CD4-positive, alpha-beta memory T cell (primary cell): Measurements from ENCODE around the gene HLA-DRA. TPM values are rescaled to one million over a fixed set of nuclear protein-coding genes. Genes with fewer than 3 reads are reported as not detected.

Experiments
- CTCF ChIA-PET: fragments of 350-600 bp; sonication (Branson Sonifier 250); formaldehyde crosslinking; loops from one replicate; lab custom pipeline; 2021; ENCODE audit warnings: inconsistent platforms; ENCODE audit not compliant: partially characterized antibody; lab: Charles Lee
- POLR2A ChIA-PET: fragments of 350-600 bp; sonication (Branson Sonifier 250); formaldehyde crosslinking; loops from one replicate; lab custom pipeline; 2021; ENCODE audit not compliant: partially characterized antibody; lab: Charles Lee
- DNase-seq, 5 donors: peaks; one replicate each; pipeline versions ENCODE4 v3.0.0 to v3.0.0-alpha.2; 2020 to 2022; ENCODE audit warnings: mixed read lengths in 1 of 5
- H3K27ac ChIP-seq: one replicate; pipeline ENCODE4 v1.7.0; 2013; ENCODE audit warnings: low read depth, low read length
- H3K27me3 ChIP-seq: 2 replicates; pipeline ENCODE4 v1.7.0; 2013; ENCODE audit warnings: mild to moderate bottlenecking, low read length, moderate library complexity; ENCODE audit not compliant: insufficient read depth
- H3K36me3 ChIP-seq: 2 replicates; pipeline ENCODE4 v1.7.0; 2013; ENCODE audit warnings: mild to moderate bottlenecking, low read length, moderate library complexity; ENCODE audit not compliant: insufficient read depth
- H3K4me1 ChIP-seq: 2 replicates; pipeline ENCODE4 v1.7.0; 2013; ENCODE audit warnings: mild to moderate bottlenecking, low read length, moderate library complexity; ENCODE audit not compliant: insufficient read depth
- H3K4me3 ChIP-seq, 2 donors: one replicate each; pipeline ENCODE4 v1.7.0; 2013; ENCODE audit warnings: low read length in 2 of 2, mild to moderate bottlenecking in 1 of 2
- H3K9me3 ChIP-seq, 2 donors: one replicate each; pipeline ENCODE4 v1.7.0; 2013; ENCODE audit warnings: low read length in 2 of 2, control low read depth in 1 of 2; ENCODE audit not compliant: control insufficient read depth in 1 of 2
- H3K27ac Mint-ChIP-seq, 7 donors: one replicate each; pipeline ENCODE4 v1.8.0; 2020 to 2021; ENCODE audit warnings: mixed read lengths in 7 of 7, mild to moderate bottlenecking in 6 of 7, inconsistent platforms in 3 of 7, moderate library complexity in 3 of 7
- H3K27me3 Mint-ChIP-seq, 2 donors: one replicate each; pipeline ENCODE4 v1.8.0; 2020 to 2021; ENCODE audit warnings: mixed read lengths in 2 of 2
- H3K36me3 Mint-ChIP-seq, 2 donors: one replicate each; pipeline ENCODE4 v1.8.0; 2020 to 2021; ENCODE audit warnings: mixed read lengths in 2 of 2, inconsistent platforms in 1 of 2, mild to moderate bottlenecking in 1 of 2
- H3K4me1 Mint-ChIP-seq, 4 donors: one replicate each; pipeline ENCODE4 v1.8.0; 2020 to 2021; ENCODE audit warnings: mixed read lengths in 4 of 4, mild to moderate bottlenecking in 1 of 4
- H3K4me3 Mint-ChIP-seq, 8 donors: one replicate each; pipeline ENCODE4 v1.8.0; 2020 to 2021; ENCODE audit warnings: mixed read lengths in 8 of 8, mild to moderate bottlenecking in 7 of 8, moderate library complexity in 6 of 8, inconsistent platforms in 3 of 8
- H3K9me3 Mint-ChIP-seq, 8 donors: one replicate each; pipeline ENCODE4 v1.8.0; 2020 to 2021; ENCODE audit warnings: mixed read lengths in 8 of 8, mild to moderate bottlenecking in 5 of 8, inconsistent platforms in 3 of 8, moderate library complexity in 1 of 8
- intact Hi-C: fragments of 100-400 bp; cut with micrococcal nuclease; formaldehyde crosslinking; loops from one replicate; pipeline ENCODE4 v1.15.1; 2023
- polyA plus RNA-seq, 2 donors: library from polyadenylated mRNA; unstranded; fragments of 300-500 nt; fragmentation: Illumina TruSeq; gene quantifications; one replicate each; pipeline ENCODE4 v1.2.3, GENCODE V29; 2021
- total RNA-seq, 2 experiments: library from RNA; stranded (reverse); gene quantifications; one replicate each; pipeline ENCODE4 v1.2.3, GENCODE V29; 2021

The HLA-DRA gene
- total and polyA plus RNA-seq, 4 experiments from 2014 or later: 6.9 to 112 (median 24.7) TPM

DNA sequence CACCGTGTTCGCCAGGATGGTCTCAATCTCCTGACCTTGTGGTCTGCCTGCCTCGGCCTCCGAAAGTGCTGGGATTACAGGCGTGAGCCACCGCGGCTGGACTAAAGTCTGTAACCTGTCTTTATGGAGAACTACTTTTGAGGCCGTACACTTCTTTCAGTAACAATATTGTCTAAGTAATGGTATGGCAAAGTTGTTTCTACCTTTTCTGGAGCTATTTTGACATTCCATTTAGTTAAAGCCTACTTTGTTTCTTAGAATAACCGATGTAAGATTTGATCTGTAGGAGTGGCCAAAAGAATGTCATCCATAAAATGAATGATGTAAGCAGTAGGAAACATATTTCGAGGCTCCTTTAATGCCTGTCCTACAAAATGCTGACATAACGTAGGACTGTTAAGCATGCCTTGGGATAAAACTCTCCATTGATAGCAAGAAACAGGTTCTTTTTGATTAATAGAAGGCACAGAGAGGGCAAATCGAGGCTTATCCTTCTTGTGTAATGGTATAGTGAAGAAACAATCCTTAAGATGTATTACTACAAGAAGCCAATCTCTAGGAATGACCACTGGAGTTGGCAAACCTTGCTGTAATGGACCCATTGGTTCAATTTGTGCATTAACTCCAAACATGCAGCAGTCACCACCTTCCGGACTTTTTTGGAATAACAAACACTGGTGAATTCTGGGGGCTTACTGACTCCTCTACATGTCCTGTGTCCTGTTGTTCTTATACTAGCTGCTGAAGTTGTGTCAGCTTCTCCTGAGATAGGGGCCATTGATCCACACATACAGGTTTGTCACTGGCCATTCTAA, 35.9 kb downstream of the HLA-DRA start:
- Mint-ChIP-seq H3K4me1 (peaks cover 0 to 3% (median under 1%) of the 10 kb centered on the region in 4 donors), H3K36me3 (no peaks in the 10 kb centered on the region), H3K27ac (no peak overlapping the region), H3K9me3 (peaks cover 0 to 18% (median 0%) of the 10 kb centered on the region in 8 donors), H3K27me3 (peaks cover 26 to 44% of the 10 kb centered on the region in 2 donors), H3K4me3 (no peak overlapping the region)
- DNase-seq: no peak
- Histone ChIP-seq H3K27me3 (peaks cover 7% of the 10 kb centered on the region), H3K36me3 (no peaks in the 10 kb centered on the region), H3K9me3 (no peaks in the 10 kb centered on the region), H3K4me3 (no peak overlapping the region), H3K4me1 (no peaks in the 10 kb centered on the region), H3K27ac (no peak overlapping the region)
- ChIA-PET CTCF (no interaction called here), POLR2A (no interaction called here)
- intact Hi-C loops: no loop called here

DNA sequence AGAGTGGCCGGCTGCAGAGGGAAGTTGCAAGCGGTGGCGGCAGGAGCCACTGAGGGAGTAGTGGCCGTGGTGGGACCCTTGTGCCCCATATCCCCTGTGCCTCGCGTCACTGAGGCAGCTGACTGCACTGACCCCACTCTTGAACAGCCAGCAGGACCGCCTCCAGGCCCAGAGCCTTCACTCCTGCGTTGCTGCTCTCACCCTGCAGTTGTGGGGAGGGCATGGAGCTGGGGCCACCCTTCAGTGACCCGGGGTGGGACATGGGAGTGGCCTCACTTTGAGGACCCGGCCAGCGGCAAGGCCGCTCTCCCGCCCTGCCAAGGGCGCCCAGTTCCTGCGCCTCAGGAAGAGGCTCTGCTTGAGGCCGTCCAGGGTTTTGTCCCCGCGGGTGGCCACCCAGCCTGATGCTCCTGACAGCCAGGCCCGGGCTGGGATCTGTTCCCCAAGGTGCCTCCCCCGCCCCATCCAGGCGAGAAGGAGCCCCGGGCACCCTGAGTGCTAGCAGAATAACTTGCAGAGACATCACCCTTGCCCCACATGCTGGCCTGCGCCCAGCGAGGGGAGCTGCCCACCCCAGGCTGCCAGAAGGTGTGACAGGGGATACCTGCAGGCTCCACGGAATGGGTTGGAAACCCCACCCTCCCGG, 44.4 kb downstream of the HLA-DRA start:
- intact Hi-C loops: no loop called here

DNA sequence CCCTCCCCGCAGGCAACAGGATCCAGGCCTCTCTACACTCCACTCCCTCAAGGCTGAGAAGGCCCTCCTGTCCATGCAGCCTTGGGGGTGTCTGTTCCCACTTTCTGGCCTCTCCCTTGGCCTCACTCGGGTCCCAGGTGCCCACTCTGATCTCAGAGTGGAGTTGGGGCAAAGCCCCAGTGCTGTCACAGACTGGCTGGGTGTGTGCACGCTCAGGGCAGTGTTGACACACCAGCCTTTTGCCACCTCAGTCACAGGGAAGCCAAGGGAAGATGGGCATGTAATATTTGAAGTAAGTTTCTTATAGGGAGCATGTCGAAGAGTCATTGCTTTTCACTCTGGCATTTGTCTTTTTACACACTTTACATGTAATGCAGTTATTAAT, 44.9 kb downstream of the HLA-DRA start:
- Histone ChIP-seq H3K4me3 (no peak overlapping the region), H3K36me3 (no peaks in the 10 kb centered on the region), H3K27ac (no peak overlapping the region), H3K4me1 (no peaks in the 10 kb centered on the region), H3K9me3 (no peaks in the 10 kb centered on the region), H3K27me3 (no peaks in the 10 kb centered on the region)
- peaks cover 6 to 8% of the 10 kb centered on the region in 2 donors for H3K27me3 Mint-ChIP-seq
- no peaks in the 10 kb centered on the region for H3K36me3 Mint-ChIP-seq
- no peak overlapping the region for H3K4me3 Mint-ChIP-seq
- H3K27ac Mint-ChIP-seq: no peak overlapping the region
- intact Hi-C loops: no loop called here
- ChIA-PET POLR2A (no interaction called here), CTCF (no interaction called here)
- peak in 1 of 5 donors; percentile 33 for DNase-seq
- no peaks in the 10 kb centered on the region for H3K9me3 Mint-ChIP-seq
- no peaks in the 10 kb centered on the region for H3K4me1 Mint-ChIP-seq

More for the DNA sequence above, 44.4 kb downstream of the HLA-DRA start:
- ChIA-PET CTCF (no interaction called here), POLR2A (no interaction called here)
- no peak overlapping the region for H3K27ac Mint-ChIP-seq
- H3K9me3 Mint-ChIP-seq: peaks cover 0 to 3% (median 0%) of the 10 kb centered on the region in 8 donors
- no peak overlapping the region for H3K27ac ChIP-seq
- no peaks in the 10 kb centered on the region for H3K4me1 Mint-ChIP-seq
- H3K27me3 Mint-ChIP-seq: peaks cover 8 to 10% of the 10 kb centered on the region in 2 donors
- H3K9me3 ChIP-seq: no peaks in the 10 kb centered on the region
- no peaks in the 10 kb centered on the region for H3K27me3 ChIP-seq
- no peaks in the 10 kb centered on the region for H3K4me1 ChIP-seq
- DNase-seq: no peak
- no peaks in the 10 kb centered on the region for H3K36me3 Mint-ChIP-seq
- no peak overlapping the region for H3K4me3 Mint-ChIP-seq
- H3K36me3 ChIP-seq: no peaks in the 10 kb centered on the region
- no peak overlapping the region for H3K4me3 ChIP-seq

DNA sequence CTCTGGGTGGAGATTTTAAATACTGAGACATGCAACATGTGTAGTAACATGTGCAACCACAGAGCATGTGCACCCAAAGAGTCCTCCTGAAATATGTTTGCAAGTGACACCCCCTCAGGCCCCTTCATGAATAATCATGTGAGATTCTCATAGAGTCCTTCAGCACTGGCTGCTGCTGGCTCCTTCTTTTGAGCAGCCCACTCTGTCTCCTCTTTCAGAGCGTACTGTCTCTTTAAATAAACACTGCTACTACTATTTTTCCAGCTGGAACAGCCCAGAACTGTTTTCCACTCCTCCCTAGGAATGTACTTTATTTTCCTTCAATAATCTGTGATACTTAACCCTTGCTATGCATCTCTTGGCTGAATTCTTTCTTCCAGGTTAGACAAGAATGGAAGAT, 48.4 kb downstream of the HLA-DRA start:
- DNase-seq: no peak
- Histone ChIP-seq H3K4me3 (no peak overlapping the region), H3K27ac (no peak overlapping the region), H3K9me3 (no peaks in the 10 kb centered on the region), H3K36me3 (no peaks in the 10 kb centered on the region), H3K27me3 (no peaks in the 10 kb centered on the region), H3K4me1 (no peaks in the 10 kb centered on the region)
- H3K4me1 Mint-ChIP-seq: no peaks in the 10 kb centered on the region
- H3K27me3 Mint-ChIP-seq: peaks cover 1 to 4% of the 10 kb centered on the region in 2 donors
- ChIA-PET CTCF (no interaction called here), POLR2A (no interaction called here)
- no peak overlapping the region for H3K4me3 Mint-ChIP-seq
- no peak overlapping the region for H3K27ac Mint-ChIP-seq
- H3K9me3 Mint-ChIP-seq: peaks cover 0 to 6% (median 0%) of the 10 kb centered on the region in 8 donors
- intact Hi-C loops: no loop called here
- no peaks in the 10 kb centered on the region for H3K36me3 Mint-ChIP-seq

DNA sequence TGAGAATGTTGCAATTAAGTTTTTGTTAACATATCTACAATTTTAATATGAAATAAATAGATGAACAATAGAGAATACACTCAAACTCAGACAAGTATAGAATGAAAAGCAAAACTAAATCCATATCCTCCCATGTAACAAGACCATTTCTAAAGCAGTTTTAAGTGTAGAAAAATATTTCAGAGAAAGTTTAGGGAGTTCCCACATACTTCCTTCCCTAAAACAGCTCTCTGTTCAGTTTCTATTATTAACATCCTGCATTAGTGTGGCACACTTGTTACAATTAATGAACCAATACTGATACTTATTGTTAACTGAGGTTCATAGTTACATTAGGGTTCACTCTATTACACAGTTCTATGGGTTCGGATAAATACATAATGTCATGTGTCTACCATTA, 52.0 kb downstream of the HLA-DRA start:
- no peak for DNase-seq
- no peaks in the 10 kb centered on the region for H3K27me3 Mint-ChIP-seq
- H3K4me1 Mint-ChIP-seq: no peaks in the 10 kb centered on the region
- intact Hi-C loops: no loop called here
- H3K4me3 ChIP-seq: no peak overlapping the region
- H3K27ac ChIP-seq: no peak overlapping the region
- H3K36me3 Mint-ChIP-seq: no peaks in the 10 kb centered on the region
- H3K27ac Mint-ChIP-seq: no peak overlapping the region
- CTCF ChIA-PET: no interaction called here
- POLR2A ChIA-PET: no interaction called here
- no peak overlapping the region for H3K4me3 Mint-ChIP-seq
- no peaks in the 10 kb centered on the region for H3K36me3 ChIP-seq
- H3K9me3 Mint-ChIP-seq: peaks cover 0 to 6% (median 0%) of the 10 kb centered on the region in 8 donors
- H3K27me3 ChIP-seq: no peaks in the 10 kb centered on the region
- no peaks in the 10 kb centered on the region for H3K4me1 ChIP-seq
- H3K9me3 ChIP-seq: no peaks in the 10 kb centered on the region

DNA sequence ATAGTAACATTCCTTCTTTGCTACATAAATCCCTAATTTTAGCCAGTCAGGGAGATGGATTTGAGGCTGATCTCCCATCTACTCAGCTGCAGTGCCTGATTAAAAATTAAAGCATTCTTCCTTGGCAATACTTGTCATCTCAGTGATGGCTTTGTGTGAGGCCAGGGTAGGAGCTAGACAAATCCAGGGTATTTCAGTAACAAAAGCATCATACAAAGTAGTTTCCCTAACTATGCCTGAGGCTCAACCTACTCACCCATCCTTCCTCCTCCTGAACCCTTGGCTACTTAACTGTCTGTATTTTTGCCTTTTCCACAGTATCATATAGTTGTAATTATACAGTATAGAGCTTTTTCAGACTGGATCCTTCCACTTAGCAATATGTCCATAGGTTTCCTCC, 52.7 kb downstream of the HLA-DRA start:
- Mint-ChIP-seq H3K9me3 (peaks cover 0 to 6% (median 0%) of the 10 kb centered on the region in 8 donors), H3K36me3 (no peaks in the 10 kb centered on the region), H3K4me1 (no peaks in the 10 kb centered on the region), H3K4me3 (no peak overlapping the region), H3K27me3 (no peaks in the 10 kb centered on the region), H3K27ac (no peak overlapping the region)
- H3K27ac ChIP-seq: no peak overlapping the region
- intact Hi-C loops: no loop called here
- DNase-seq: no peak
- H3K27me3 ChIP-seq: no peaks in the 10 kb centered on the region
- ChIA-PET CTCF (no interaction called here), POLR2A (no interaction called here)
- no peaks in the 10 kb centered on the region for H3K9me3 ChIP-seq
- H3K4me3 ChIP-seq: no peak overlapping the region
- no peaks in the 10 kb centered on the region for H3K4me1 ChIP-seq
- H3K36me3 ChIP-seq: no peaks in the 10 kb centered on the region
